ENCODE results near the gene ADGRB2. TPM values are rescaled to one million over a fixed set of nuclear protein-coding genes. Genes with fewer than 3 reads are reported as not detected.

The ADGRB2 gene
- total RNA-seq, 4 donors from 2014 or later: 1.1 to 2.2 (median 1.7) TPM; not detected in 1

- ATAC-seq (no peak), DNase-seq (no peak)
- no peak overlapping the region for H3K4me3 ChIP-seq
- TF ChIP-seq POLR2A (IDR thresholded peaks at IDR 0.05): no peak
- TF ChIP-seq CTCF (IDR thresholded peaks at IDR 0.05 in 4 of 5, conservative IDR thresholded peaks at IDR 0.05 in 1 of 5): no peak
- H3K27ac ChIP-seq: no peak overlapping the region
- peaks cover 35 to 41% (median 41%) of the 10 kb centered on the region in 3 donors for H3K27me3 ChIP-seq
- peaks cover 4 to 9% of the 10 kb centered on the region in 2 donors for H3K4me1 ChIP-seq
- H3K9me3 ChIP-seq: no peaks in the 10 kb centered on the region
- intact Hi-C loops (cut with DNase I; ENCODE audit: low total_unique reads): no loop called here
- in situ Hi-C loops (cut with MboI; ENCODE audit: low sequenced_read_pairs in 4 of 4): loop anchor here in 2 of 4 donors (25.0 kb wide), 1 partner anchor 214 kb away; no protein-coding TSS in a partner anchor
- H3K36me3 ChIP-seq: no peaks in the 10 kb centered on the region
Observed at GRCh38 chr1:31776032-31776431, 11.9 kb upstream of the ADGRB2 start.

GRCh38 chr1:31775210-31775999, 11.3 kb upstream of the ADGRB2 start:
- H3K27me3 ChIP-seq: peaks cover 35 to 41% (median 41%) of the 10 kb centered on the region in 3 donors
- TF ChIP-seq CTCF (IDR thresholded peaks at IDR 0.05 in 4 of 5, conservative IDR thresholded peaks at IDR 0.05 in 1 of 5) (no peak), POLR2A (IDR thresholded peaks at IDR 0.05) (no peak)
- peaks cover 4 to 9% of the 10 kb centered on the region in 2 donors for H3K4me1 ChIP-seq
- no peak for ATAC-seq
- no peak overlapping the region for H3K27ac ChIP-seq
- in situ Hi-C loops (cut with MboI; ENCODE audit: low sequenced_read_pairs in 4 of 4): loop anchor here in 2 of 4 donors (25.0 kb wide), 1 partner anchor 213 kb away; no protein-coding TSS in a partner anchor
- H3K36me3 ChIP-seq: no peaks in the 10 kb centered on the region
- intact Hi-C loops (cut with DNase I; ENCODE audit: low total_unique reads): no loop called here
- H3K9me3 ChIP-seq: no peaks in the 10 kb centered on the region
- no peak for DNase-seq
- no peak overlapping the region for H3K4me3 ChIP-seq

GRCh38 chr1:31774495-31774894, 10.4 kb upstream of the ADGRB2 start:
- intact Hi-C loops (cut with DNase I; ENCODE audit: low total_unique reads): no loop called here
- Histone ChIP-seq H3K27me3 (peaks cover 35 to 41% (median 41%) of the 10 kb centered on the region in 3 donors), H3K9me3 (no peaks in the 10 kb centered on the region), H3K4me1 (peaks cover 4 to 9% of the 10 kb centered on the region in 2 donors), H3K4me3 (no peak overlapping the region), H3K27ac (no peak overlapping the region), H3K36me3 (no peaks in the 10 kb centered on the region)
- no peak for TF ChIP-seq CTCF (IDR thresholded peaks at IDR 0.05 in 4 of 5, conservative IDR thresholded peaks at IDR 0.05 in 1 of 5)
- no peak for DNase-seq
- in situ Hi-C loops (cut with MboI; ENCODE audit: low sequenced_read_pairs in 4 of 4): no loop called here
- ATAC-seq: no peak

GRCh38 chr1:31773861-31774260, 9.7 kb upstream of the ADGRB2 start:
- no peak for ATAC-seq
- Histone ChIP-seq H3K4me1 (peaks cover 4 to 9% of the 10 kb centered on the region in 2 donors), H3K36me3 (no peaks in the 10 kb centered on the region), H3K27ac (no peak overlapping the region), H3K9me3 (no peaks in the 10 kb centered on the region), H3K4me3 (no peak overlapping the region), H3K27me3 (peaks cover 35 to 41% (median 41%) of the 10 kb centered on the region in 3 donors)
- no peak for DNase-seq
- TF ChIP-seq POLR2A (IDR thresholded peaks at IDR 0.05) (no peak), CTCF (IDR thresholded peaks at IDR 0.05 in 4 of 5, conservative IDR thresholded peaks at IDR 0.05 in 1 of 5) (no peak)
- intact Hi-C loops (cut with DNase I; ENCODE audit: low total_unique reads) (no loop called here), in situ Hi-C loops (cut with MboI; ENCODE audit: low sequenced_read_pairs in 4 of 4) (no loop called here)

Measured in gastrocnemius medialis (tissue), 4 donors.